ENCODE measurements around the gene INPP5J.
"Not testable (repeated sequence)": the region's sequence is repeated elsewhere in the genome, so short reads cannot be mapped to it uniquely, and the experiment has no call there.

INPP5J gene

DNA sequence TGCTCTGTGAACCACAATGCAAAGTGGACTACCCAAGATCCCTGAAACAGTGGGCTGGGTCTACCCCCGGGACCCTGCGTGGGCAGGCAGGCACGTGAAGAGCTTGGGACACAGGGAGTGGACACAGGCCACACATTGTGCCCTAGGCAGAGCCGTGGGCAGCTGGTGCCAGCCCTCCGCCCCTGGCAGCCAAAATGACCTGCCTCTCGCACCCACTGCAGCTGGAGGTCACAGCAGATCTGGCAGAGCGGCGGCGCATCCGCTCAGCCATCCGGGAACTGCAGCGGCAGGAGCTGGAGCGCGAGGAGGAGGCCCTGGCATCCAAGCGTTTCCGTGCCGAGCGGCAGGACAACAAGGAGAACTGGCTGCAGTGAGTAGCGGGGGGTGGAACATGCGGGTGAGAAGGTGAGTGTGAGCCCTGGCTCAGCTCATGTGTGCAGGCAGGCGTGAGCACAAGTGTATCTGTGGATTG lies 35.0 kb upstream of the INPP5J start:
- DNase-seq: no peak

DNA sequence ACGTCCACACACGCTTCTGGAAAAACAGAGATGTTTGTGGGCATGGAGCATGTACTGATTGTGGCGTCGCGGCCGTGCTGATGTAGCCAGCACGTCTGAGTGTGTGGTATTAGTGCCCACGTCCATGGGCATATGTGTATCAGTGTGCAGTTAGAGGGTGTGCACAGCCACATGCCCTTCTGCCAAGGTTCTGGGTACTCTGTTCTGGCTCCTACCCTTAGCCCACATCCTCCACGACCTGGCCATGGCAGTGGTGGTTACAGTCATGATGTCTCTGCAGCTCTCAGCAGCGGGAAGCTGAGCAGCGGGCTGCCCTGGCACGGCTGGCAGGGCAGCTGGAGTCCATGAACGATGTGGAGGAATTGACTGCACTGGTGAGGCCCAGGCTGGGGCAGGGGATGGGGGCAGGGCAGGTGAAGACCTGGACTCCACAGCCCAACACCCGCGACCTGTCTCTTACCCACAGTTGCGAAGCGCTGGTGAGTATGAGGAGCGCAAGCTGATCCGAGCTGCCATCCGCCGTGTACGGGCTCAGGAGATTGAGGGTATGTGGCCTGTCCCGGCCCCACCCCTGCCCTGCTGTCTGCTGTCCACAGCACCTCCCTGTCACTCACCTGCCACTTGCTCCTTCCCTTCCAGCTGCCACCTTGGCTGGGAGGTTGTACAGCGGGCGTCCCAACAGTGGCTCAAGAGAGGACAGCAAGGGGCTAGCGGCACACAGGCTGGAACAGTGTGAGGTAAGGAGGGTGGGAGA lies 34.4 kb upstream of the INPP5J start:
- no peak for DNase-seq

- DNase-seq: peak; percentile 41
Measured at GRCh38 chr22:31089160-31090100, 33.3 kb upstream of the INPP5J start.

- no peak for DNase-seq
Measured at GRCh38 chr22:31090217-31091085, 32.3 kb upstream of the INPP5J start.

DNA sequence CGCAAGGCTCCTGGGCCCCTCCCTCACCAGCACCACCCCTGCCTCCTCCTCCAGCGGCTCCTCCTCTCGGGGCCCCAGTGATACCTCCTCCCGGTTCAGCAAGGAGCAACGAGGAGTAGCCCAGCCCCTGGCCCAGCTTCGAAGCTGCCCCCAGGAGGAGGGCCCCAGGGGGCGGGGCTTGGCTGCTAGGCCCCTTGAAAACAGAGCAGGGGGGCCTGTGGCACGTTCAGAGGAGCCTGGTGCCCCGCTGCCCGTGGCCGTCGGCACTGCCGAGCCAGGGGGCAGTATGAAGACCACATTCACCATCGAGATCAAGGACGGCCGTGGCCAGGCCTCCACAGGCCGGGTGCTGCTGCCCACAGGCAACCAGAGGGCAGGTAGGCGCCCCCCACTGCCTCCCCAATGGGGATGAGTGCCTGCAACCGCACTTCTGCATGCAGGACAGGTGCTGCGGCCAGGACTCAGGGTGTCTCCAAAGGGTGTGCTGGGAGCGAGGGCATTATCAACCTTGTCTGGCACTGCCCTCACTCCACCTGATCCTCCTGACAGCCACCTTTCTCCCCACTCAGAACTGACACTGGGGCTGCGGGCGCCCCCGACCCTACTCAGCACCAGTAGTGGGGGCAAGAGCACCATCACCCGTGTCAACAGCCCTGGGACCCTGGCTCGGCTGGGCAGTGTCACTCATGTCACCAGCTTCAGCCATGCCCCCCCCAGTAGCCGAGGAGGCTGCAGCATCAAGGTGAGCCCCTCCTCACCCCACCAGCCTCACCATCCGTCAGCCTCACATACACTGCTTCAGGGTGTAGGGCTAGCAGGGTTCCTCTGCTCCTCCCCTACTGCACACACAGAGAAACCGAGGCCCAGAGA lies 31.4 kb upstream of the INPP5J start:
- DNase-seq: no peak

- DNase-seq: no peak
Measured at GRCh38 chr22:31092161-31092560, 30.6 kb upstream of the INPP5J start.

DNA sequence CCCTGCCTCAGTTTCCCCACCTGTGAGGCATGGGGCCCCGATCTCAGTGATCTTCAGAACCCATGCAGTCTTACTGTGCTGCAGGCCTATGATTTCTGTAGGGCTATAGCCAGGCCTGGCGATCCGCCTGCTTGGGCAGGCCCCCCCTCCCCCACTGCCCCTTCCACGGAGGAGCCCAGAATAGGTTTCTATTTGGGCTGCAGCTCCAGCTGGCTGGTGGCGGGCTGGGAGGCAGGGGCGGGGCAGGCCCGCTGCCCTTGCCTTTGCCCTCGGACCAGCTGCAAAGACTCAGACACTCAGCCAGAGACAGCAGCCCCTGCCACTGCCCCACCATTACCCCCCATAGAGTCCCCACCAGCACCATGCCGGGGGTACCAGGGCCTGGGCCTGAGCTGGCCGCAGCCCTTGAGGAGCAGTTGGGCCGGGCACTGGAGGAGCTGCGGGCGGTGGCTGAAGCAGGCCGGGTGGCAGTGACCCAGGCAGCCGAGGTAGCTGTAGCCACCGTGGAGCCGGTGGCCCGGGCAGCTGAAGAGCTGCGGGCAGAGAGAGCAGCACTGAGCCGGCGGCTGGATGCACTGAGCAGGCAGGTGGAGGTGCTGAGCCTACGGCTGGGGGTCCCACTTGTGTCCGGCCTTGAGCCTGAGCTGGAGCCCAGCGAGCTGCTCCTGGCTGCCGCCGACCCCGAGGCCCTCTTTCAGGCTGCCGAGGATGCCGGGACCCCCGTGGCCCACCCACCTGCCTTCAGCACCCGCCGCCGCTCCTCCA lies 29.5 kb upstream of the INPP5J start:
- no peak for DNase-seq

DNA sequence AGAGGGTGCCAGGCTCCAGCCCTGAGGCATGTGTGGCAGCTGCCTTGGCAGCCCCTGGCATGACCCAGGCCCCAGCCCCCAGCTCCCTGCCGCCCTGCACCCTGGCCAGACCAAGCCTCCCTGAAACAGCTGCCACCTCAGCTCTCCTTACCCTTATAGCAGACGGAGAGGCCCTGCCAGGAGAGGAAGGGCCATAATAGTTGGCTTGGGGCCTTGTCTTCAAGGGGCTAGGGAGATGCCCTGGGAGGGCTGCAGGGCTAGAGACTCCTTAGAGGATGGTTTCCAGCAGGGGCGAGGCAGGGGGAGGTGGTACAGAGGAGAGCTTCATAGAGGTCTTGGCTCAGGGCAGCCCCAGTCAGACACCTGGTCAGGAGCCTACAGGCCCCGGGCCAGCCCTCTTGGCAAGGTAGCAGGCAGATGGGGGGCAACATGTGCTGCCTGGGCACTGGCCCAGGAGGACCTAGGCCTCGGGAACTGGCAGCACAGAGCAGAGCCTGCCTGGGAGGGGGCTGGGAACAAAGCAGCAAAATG lies 28.7 kb upstream of the INPP5J start:
- no peak for DNase-seq

DNA sequence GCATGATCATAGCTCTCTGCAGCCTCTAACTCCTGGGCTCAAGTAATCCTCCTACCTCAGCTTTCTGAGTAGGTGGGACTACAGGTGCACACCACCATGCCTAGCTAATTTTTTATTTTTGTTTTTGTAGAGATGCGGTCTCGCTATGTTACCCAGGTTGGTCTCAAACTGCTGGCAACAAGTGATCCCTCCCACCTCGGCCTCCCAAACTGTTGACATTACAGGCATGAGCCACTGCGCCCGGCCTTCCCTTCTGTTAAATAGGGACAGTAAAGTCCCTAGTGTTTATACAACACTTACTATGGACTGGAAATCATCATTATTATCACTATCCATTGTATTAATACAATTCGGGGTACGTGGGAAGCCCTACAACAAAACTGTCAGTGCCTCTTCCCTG lies 28.0 kb upstream of the INPP5J start:
- no peak for DNase-seq

DNA sequence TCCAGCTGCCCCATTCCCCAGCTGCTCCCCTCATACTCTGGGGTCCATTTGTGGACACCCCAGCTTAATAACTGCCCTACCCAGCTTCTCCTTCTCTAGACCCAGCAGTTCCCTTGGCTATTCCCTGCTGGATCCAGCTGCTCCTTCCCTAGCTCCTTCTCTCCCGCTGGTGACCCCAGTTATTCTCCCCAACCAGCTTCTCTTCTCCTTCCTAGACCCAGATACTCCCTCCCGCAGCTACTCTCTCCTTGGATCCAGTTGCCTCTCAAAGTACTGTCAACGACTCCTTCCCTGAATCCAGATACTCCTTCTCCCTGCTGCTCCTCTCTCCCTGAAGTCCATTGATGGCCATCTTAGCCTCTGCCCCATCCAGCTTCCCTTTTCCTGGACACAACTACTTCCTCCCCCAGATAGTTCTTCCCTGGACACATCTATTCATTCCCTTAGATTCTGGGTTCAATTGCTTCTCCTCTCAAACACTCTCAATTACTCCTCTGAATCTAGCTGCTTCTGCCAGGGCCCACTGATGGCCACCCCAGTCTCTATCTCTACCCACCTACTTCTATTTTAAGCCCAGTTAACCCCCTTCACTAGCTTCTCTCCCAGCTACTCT lies 27.0 kb upstream of the INPP5J start:
- no peak for DNase-seq

- DNase-seq: no peak
Measured at GRCh38 chr22:31096657-31097279, 26.0 kb upstream of the INPP5J start.

- DNase-seq: not testable (repeated sequence)
Measured at GRCh38 chr22:31097539-31097938, 25.2 kb upstream of the INPP5J start.

DNA sequence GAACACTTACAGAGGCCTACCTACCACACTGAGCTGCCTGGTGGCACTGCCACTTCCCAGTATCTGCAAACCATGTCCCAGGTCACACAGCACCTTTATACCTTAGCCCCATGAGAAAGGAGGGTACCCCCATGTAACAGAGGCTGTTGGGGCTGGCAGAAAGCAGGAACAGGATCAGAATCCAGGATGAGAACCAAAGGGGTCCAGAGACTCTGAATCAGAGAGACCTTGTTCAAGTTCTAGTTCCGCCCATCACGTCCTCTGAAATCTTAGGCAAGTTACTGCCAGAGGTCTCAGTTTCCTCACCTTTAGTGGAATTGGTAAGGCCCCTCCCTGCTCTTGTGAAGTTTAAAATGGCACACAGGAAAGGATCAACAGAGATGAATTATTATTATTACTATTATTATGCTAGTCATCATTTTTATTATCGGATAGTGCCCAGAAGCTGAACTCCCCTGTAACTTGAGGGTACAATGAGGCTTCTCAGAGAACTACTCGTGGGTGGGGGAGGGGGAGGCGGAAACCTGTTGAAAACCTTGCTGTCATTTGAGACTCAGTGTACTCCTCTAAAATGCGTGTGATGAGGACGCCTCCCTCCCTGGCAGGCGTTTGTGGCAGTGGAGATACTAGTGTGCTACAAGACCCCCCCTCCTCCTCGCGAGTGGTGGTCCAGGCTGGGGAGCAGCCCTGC lies 24.7 kb upstream of the INPP5J start:
- no peak for DNase-seq

GRCh38 chr22:31098632-31099110 lies 24.1 kb upstream of the INPP5J start:
- no peak for DNase-seq

DNA sequence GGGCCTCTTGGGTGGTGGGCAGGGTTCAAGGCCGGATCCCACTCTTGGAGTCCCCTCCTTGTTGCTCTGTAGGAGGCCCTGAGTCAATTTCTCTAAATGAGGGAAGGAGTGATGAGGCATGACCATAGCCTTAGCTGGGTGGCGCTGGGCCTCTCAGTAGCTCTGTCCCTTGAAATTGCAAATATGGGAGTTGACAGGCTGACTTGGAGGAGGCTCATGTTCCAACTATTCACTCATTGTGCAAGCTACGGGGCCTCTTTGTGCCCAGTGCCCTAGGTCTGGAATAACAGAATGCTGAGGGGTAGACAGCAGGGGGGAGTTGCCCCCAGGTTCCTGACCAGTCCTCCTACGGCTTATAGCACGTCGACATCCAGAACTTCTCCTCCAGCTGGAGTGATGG lies 23.4 kb upstream of the INPP5J start:
- no peak for DNase-seq

GRCh38 chr22:31099841-31100761 lies 22.7 kb upstream of the INPP5J start:
- no peak for DNase-seq

- DNase-seq: no peak
Measured at GRCh38 chr22:31100762-31101525, 21.8 kb upstream of the INPP5J start.

Data from hematopoietic multipotent progenitor cell treated with erythropoietin and hydrocortisone succinate and interleukin-3 and kit ligand, for 8 days (in vitro differentiated cells).